LNCaP clone FGC (cell line): ENCODE results near the gene ZNF628.

Experiments used
- DNase-seq: peaks from one replicate; pipeline ENCODE4 v3.0.0-alpha.2; 2011; ENCODE audit warnings: low read depth
- H3K4me3 ChIP-seq: 2 replicates; pipeline ENCODE4 v1.5.1; 2011; ENCODE audit warnings: mild to moderate bottlenecking, low read depth, low read length, control low read depth
- CTCF ChIP-seq: IDR thresholded peaks from 2 replicates; pipeline ENCODE4 v1.5.1; 2012; ENCODE audit warnings: mild to moderate bottlenecking; ENCODE audit not compliant: control insufficient read depth, insufficient read depth; ENCODE audit errors: extremely low read depth

Gene ZNF628

GRCh38 chr19:55436847-55437246 is 39.6 kb upstream of the ZNF628 start:
- DNase-seq: no peak
- no peak for TF ChIP-seq CTCF
- H3K4me3 ChIP-seq: no peak overlapping the region

GRCh38 chr19:55437410-55437809 is 39.0 kb upstream of the ZNF628 start:
- no peak for DNase-seq
- TF ChIP-seq CTCF: no peak
- H3K4me3 ChIP-seq: no peak overlapping the region

GRCh38 chr19:55439052-55439451 is 37.4 kb upstream of the ZNF628 start:
- TF ChIP-seq CTCF: no peak

GRCh38 chr19:55440411-55441105 is 35.9 kb upstream of the ZNF628 start:
- no peak for TF ChIP-seq CTCF
- no peak overlapping the region for H3K4me3 ChIP-seq
- no peak for DNase-seq

More at GRCh38 chr19:55439052-55439451, 37.4 kb upstream of the ZNF628 start:
- DNase-seq: no peak
- H3K4me3 ChIP-seq: no peak overlapping the region

GRCh38 chr19:55441319-55441691 is 35.1 kb upstream of the ZNF628 start:
- no peak for TF ChIP-seq CTCF
- no peak overlapping the region for H3K4me3 ChIP-seq
- no peak for DNase-seq

- no peak for TF ChIP-seq CTCF
- no peak overlapping the region for H3K4me3 ChIP-seq
- no peak for DNase-seq
Observed at GRCh38 chr19:55441692-55442321, 34.6 kb upstream of the ZNF628 start.
